ENCODE results near the gene PHF24.

- TF ChIP-seq, protein P1, sequence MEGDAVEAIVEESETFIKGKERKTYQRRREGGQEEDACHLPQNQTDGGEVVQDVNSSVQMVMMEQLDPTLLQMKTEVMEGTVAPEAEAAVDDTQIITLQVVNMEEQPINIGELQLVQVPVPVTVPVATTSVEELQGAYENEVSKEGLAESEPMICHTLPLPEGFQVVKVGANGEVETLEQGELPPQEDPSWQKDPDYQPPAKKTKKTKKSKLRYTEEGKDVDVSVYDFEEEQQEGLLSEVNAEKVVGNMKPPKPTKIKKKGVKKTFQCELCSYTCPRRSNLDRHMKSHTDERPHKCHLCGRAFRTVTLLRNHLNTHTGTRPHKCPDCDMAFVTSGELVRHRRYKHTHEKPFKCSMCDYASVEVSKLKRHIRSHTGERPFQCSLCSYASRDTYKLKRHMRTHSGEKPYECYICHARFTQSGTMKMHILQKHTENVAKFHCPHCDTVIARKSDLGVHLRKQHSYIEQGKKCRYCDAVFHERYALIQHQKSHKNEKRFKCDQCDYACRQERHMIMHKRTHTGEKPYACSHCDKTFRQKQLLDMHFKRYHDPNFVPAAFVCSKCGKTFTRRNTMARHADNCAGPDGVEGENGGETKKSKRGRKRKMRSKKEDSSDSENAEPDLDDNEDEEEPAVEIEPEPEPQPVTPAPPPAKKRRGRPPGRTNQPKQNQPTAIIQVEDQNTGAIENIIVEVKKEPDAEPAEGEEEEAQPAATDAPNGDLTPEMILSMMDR (IDR thresholded peaks at IDR 0.05; ENCODE audit: poor library complexity) = no peak
- no peak for TF ChIP-seq EZH2 (IDR thresholded peaks at IDR 0.05; ENCODE audit: borderline replicate concordance)
Measured at GRCh38 chr9:34962546-34962945, 4.5 kb downstream of the PHF24 start.
